ENCODE data around the gene ERFE. TPM values are rescaled to one million over a fixed set of nuclear protein-coding genes. Genes with fewer than 3 reads are reported as not detected.

ERFE gene
- total RNA-seq, 1 donor from 2014 or later, result not detected

DNA sequence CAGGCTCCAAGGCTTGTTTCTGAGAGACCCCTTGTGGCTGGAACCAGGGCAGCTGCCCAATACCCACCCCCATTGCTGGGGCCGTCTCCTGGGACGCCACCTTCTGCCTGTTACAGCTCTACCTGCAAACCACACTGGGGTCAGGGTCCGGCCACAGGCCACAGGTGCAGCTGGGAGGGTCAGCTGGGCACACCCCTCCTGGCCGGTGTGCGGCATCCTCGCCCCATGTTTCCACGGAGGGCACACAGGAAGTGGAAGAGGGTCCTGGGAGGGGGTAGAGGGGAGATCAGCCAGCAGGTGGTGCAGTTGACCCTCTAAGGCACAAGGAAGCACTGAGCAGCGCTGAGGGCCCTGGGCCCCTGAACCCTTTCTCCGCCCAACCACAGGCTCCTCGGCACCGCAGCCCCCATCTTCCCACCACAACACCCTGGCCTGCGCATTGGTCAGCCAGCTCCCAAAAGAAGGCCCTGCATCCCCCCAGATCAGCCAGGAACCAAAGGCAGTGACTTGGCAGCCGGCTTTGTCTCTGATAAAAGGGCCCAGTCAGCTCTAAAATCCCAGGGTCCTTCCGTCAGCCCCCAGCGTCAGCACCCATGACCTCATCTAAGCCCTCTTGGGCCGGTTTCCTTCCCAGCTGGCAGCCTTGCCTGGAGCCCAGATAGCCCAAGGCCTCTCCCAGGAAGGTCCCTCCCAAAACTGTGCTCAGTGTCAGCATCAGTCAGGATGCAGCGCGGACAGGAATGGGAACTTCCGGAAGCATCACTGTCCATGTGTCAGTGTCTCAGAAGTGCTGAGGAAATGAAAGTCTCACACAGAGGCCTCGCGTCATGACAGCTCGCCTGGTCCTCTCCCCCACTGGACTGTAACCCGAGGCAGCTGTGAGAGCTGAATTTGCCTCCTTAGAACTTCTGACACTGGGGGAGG lies 1.7 kb downstream of the ERFE start:
- Histone ChIP-seq H3K4me1 (peaks cover 11% of the 10 kb centered on the region), H3K27ac (no peak overlapping the region), H3K27me3 (ENCODE audit: low read depth) (peaks cover 52% of the 10 kb centered on the region), H3K36me3 (no peaks in the 10 kb centered on the region), H3K4me3 (no peak overlapping the region), H3K9me3 (no peaks in the 10 kb centered on the region)
- intact Hi-C loops (cut with DNase I), result no loop called here
- TF ChIP-seq, protein P1, sequence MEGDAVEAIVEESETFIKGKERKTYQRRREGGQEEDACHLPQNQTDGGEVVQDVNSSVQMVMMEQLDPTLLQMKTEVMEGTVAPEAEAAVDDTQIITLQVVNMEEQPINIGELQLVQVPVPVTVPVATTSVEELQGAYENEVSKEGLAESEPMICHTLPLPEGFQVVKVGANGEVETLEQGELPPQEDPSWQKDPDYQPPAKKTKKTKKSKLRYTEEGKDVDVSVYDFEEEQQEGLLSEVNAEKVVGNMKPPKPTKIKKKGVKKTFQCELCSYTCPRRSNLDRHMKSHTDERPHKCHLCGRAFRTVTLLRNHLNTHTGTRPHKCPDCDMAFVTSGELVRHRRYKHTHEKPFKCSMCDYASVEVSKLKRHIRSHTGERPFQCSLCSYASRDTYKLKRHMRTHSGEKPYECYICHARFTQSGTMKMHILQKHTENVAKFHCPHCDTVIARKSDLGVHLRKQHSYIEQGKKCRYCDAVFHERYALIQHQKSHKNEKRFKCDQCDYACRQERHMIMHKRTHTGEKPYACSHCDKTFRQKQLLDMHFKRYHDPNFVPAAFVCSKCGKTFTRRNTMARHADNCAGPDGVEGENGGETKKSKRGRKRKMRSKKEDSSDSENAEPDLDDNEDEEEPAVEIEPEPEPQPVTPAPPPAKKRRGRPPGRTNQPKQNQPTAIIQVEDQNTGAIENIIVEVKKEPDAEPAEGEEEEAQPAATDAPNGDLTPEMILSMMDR (IDR thresholded peaks at IDR 0.05), result peak; percentile 11
- ATAC-seq (no peak), DNase-seq (no peak)

DNA sequence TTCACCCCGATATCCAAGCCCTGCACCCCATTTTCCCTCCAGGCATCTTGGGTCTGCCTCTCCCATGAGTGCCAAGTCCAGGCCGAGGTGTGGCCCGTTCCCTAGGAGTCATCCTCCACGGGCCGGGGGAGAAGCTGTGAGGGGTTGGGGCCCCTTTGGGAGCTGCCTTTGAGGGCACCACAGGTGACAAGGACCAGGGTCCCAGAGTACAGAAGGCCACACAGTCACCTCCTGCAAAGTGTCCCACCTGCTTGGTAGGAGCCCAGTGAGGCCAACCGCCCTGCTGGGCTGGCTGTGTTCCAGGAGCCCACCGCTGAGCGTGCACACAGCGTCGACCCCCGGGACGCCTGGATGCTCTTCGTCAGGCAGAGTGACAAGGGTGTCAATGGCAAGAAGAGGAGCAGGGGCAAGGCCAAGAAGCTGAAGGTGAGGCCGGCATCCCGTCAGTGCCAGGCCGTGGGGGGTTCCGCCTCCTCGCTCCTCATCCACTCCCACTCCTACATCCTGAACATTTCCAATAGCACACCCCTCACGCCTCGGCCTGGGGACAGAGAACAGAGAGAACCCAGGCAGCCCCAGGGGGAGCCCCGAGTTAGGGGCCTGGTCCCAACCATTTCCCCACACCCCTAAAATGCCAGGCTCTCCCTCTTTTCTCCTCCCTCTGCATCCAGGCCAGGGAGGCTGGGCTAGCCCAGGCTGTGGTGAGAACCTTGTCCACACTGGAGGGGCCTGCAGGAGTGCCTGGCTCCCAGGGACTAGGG lies 2.7 kb downstream of the ERFE start:
- no peak for DNase-seq
- H3K27ac ChIP-seq, result no peak overlapping the region
- H3K36me3 ChIP-seq, result no peaks in the 10 kb centered on the region
- H3K4me3 ChIP-seq, result no peak overlapping the region
- no peak for ATAC-seq
- TF ChIP-seq, protein P1 (IDR thresholded peaks at IDR 0.05), result no peak
- H3K4me1 ChIP-seq, result peaks cover 11% of the 10 kb centered on the region
- intact Hi-C loops (cut with DNase I), result no loop called here
- H3K27me3 ChIP-seq (ENCODE audit: low read depth), result peaks cover 52% of the 10 kb centered on the region
- no peaks in the 10 kb centered on the region for H3K9me3 ChIP-seq

DNA sequence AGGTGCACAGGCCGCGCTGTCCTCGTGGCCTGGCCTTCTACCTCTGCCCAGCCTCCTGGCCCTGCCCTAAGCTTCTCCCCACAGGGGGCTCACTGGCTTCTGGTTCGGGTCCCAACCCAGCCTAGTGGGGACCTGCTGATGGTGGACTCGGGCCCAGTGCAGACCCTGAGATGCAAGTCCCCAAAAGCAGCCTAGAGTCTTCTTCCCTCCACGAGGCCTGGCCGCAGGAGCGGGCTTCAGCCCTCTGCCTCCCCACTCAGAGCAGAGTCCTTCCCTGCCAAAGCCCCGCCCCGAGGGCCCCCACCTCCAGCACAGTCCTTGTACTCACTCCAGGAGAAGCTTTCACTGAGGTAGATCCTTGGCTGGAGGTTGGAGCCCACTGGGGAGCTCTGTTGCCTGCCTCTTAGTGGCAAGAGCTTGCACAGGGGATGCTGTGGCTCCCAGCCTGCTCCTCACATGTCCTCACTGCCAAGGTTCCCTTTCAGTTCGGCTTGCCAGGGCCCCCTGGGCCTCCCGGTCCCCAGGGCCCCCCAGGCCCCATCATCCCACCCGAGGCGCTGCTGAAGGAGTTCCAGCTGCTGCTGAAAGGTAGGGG lies 3.6 kb downstream of the ERFE start:
- intact Hi-C loops (cut with DNase I), result no loop called here
- TF ChIP-seq, protein P1 (IDR thresholded peaks at IDR 0.05), result no peak
- peaks cover 52% of the 10 kb centered on the region for H3K27me3 ChIP-seq (ENCODE audit: low read depth)
- H3K4me3 ChIP-seq, result no peak overlapping the region
- no peaks in the 10 kb centered on the region for H3K9me3 ChIP-seq
- ATAC-seq (no peak), DNase-seq (no peak)
- peaks cover under 1% of the 10 kb centered on the region for H3K36me3 ChIP-seq
- peaks cover 11% of the 10 kb centered on the region for H3K4me1 ChIP-seq
- no peak overlapping the region for H3K27ac ChIP-seq

DNA sequence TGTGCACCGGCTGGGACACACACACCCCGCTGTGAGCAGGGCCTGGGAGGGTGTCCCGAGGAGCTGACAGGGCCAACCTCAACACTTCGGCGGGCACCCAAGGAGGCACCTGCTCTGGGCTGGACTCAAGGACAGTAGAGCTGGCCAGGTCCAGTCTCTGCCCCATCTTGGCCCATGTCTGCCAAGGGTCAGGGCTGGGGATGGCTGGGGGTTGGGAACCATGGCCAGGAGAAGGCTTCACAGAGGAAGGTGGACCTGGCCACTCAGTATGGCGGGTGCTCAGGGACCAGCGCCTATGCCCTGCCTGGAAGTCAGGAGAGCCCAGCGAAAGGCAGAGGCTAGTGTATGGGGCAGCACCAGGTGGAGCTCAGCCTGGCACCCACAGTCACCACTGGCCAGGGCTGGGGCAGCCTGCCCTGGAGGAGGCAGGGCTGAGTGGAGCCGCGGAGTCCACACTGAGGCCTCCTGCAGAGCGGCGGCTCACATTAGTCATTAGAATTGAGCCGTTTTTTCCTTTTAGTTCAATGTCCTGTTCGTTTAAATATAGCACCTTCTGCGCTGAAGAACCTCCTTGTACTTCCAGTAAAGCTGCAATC lies 4.2 kb downstream of the ERFE start:
- Histone ChIP-seq H3K27ac (no peak overlapping the region), H3K9me3 (no peaks in the 10 kb centered on the region), H3K4me3 (no peak overlapping the region), H3K4me1 (peaks cover 11% of the 10 kb centered on the region), H3K27me3 (ENCODE audit: low read depth) (peaks cover 52% of the 10 kb centered on the region), H3K36me3 (peaks cover 6% of the 10 kb centered on the region)
- intact Hi-C loops (cut with DNase I), result no loop called here
- TF ChIP-seq, protein P1 (IDR thresholded peaks at IDR 0.05), result no peak
- no peak for DNase-seq
- no peak for ATAC-seq

Measured in lower lobe of right lung (tissue), 2 donors.